GM12892 (cell line): Measurements from ENCODE around the gene LDLRAD4.

ENCODE experiments used
- POLR2AphosphoS5 ChIP-seq: IDR thresholded peaks from 2 replicates; pipeline ENCODE4 v1.6.1; 2011; ENCODE audit warnings: low read depth, low read length, control low read depth
- TAF1 ChIP-seq: IDR thresholded peaks from 2 replicates; pipeline ENCODE4 v1.6.1; 2011; ENCODE audit warnings: low read depth, mild to moderate bottlenecking, control low read depth, low read length, borderline replicate concordance

GRCh38 chr18:13420969-13421686 is 202.6 kb downstream of the LDLRAD4 start:
- no peak for TF ChIP-seq POLR2AphosphoS5
- no peak for TF ChIP-seq TAF1
